Sigmoid colon (tissue), 7 donors: ENCODE measurements around the gene BAG2. TPM values are rescaled to one million over a fixed set of nuclear protein-coding genes. Genes with fewer than 3 reads are reported as not detected.

Experiments used
- DNase-seq: peaks from one replicate; pipeline ENCODE4 v3.0.0-alpha.2; 2019
- H3K27ac ChIP-seq, 4 donors: fragments of 200-600 bp; sonication (generic); one replicate each; pipeline ENCODE4 v1.5.1; 2016 to 2019; ENCODE audit warnings: mild to moderate bottlenecking in 1 of 4
- H3K27me3 ChIP-seq, 3 donors: fragments of 200-600 bp; sonication (generic); one replicate each; pipeline ENCODE4 v1.5.1; 2019; ENCODE audit warnings: mild to moderate bottlenecking in 1 of 3
- H3K36me3 ChIP-seq, 4 donors: fragments of 200-600 bp; sonication (generic); one replicate each; pipeline ENCODE4 v1.5.1; 2016 to 2019
- H3K4me1 ChIP-seq, 4 donors: fragments of 200-600 bp; sonication (generic); one replicate each; pipeline ENCODE4 v1.5.1; 2017 to 2019
- H3K4me3 ChIP-seq, 4 donors: fragments of 200-600 bp; sonication (generic); one replicate each; pipeline ENCODE4 v1.5.1; 2017 to 2019; ENCODE audit warnings: mild to moderate bottlenecking in 2 of 4, moderate library complexity in 1 of 4
- H3K9me3 ChIP-seq, 4 donors: fragments of 200-600 bp in 3 of 4; sonication (generic) in 3 of 4; one replicate each; pipeline versions ENCODE4 v1.5.1 to v1.6.1; 2013 to 2019
- EP300 ChIP-seq, 4 donors: sonication (generic); formaldehyde crosslinking; IDR thresholded peaks; one replicate each; pipeline ENCODE4 v1.6.1; 2017; ENCODE audit warnings: antibody characterized with exemption in 4 of 4
- POLR2A ChIP-seq, 2 donors: fragments of 450-650 bp; IDR thresholded peaks; one replicate each; pipeline ENCODE4 v1.6.1; 2016; ENCODE audit warnings: antibody characterized with exemption in 2 of 2, mild to moderate bottlenecking in 2 of 2, moderate library complexity in 2 of 2
- POLR2AphosphoS5 ChIP-seq, 4 donors: sonication (generic); formaldehyde crosslinking; IDR thresholded peaks; one replicate each; pipeline ENCODE4 v1.6.1; 2017; ENCODE audit warnings: antibody characterized with exemption in 4 of 4
- WGBS, 2 donors: extraction: QIAGEN DNeasy Blood & Tissue Kit; methylation state at CpG; one replicate each; pipeline ENCODE4 v1.1.7; 2013; 5-methylcytosine and 5-hydroxymethylcytosine counted together
- intact Hi-C: fragments of 100-400 bp; cut with DNase I; formaldehyde crosslinking; loops from one replicate; pipeline ENCODE4 v1.15.1; 2023
- polyA plus RNA-seq, 3 donors: library from polyadenylated mRNA; stranded (reverse); fragments of 200-250 nt; gene quantifications; one replicate each; pipeline ENCODE4 v1.2.3, GENCODE V29; 2013
- total RNA-seq, 4 donors: library from RNA; depleted of rRNA; stranded (reverse); fragments of >200 nt; gene quantifications; one replicate each; pipeline ENCODE4 v1.1.0, GENCODE V29; 2016
- TF ChIP-seq, protein P1 (sequence below), 4 experiments: fragments of 450-650 bp in 3 of 4; fragments of 200-600 bp in 1 of 4; IDR thresholded peaks; one replicate each; pipeline ENCODE4 v1.5.1; 2016 to 2019; ENCODE audit warnings: antibody characterized with exemption in 4 of 4, mild to moderate bottlenecking in 3 of 4, moderate library complexity in 2 of 4
- donor health status: healthy with polysubstance abuse.
- donor health status: Bipolar disorder and iron deficiency.
- donor health status: healthy.

BAG2 gene
- total and polyA plus RNA-seq, 7 donors: 0.92 to 74.5 (median 55.6) TPM

DNA sequence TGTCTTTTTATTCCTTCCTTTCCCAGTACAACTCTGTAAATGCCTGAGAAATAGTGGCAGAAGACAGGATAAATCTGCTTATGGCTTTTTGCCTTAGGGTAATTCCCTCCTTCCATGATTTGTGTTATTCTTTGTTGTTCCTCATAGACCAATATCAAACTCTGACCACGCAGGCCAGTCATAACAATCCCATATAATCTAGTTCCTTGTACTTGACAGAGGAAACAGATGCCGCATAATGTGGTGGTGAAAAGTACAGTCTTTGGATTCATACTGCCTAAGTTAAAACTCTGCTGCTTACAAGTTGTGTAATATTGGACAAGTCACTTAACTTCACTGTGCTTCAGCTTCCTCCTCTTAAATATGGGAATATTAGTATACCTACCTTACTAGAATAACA, 8.2 kb upstream of the BAG2 start:
- WGBS, 2 donors: 96 to 98% methylated on average over 2 of the region's 2 CpGs
- TF ChIP-seq POLR2AphosphoS5 (IDR thresholded peaks at IDR 0.05): no peak
- peaks cover 0 to 77% (median 5%) of the 10 kb centered on the region in 4 donors for H3K36me3 ChIP-seq
- no peak overlapping the region for H3K4me3 ChIP-seq
- no peaks in the 10 kb centered on the region for H3K4me1 ChIP-seq
- no peak for DNase-seq
- no peaks in the 10 kb centered on the region for H3K27me3 ChIP-seq
- H3K9me3 ChIP-seq: peaks cover 0 to 5% (median 0%) of the 10 kb centered on the region in 4 donors
- no peak overlapping the region for H3K27ac ChIP-seq
- intact Hi-C loops: no loop called here

DNA sequence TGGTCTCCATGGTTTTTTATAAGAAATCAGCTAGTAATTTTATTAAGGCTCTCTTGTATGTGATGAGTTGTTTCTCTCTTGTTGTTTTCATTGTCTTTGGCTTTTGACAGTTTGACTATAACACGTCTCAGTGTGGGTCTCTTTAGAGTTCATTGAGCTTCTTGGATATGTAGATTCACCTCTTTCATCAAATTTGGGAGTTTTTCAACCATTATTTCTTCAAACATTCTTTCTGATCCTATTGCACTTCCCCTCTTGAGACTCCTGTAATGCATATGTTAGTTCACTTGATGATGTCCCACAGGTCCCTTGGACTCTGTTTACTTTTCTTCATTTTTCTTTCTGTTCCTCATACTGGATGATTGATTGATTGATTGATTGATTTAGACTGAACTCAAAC, 7.0 kb upstream of the BAG2 start:
- 96 to 98% methylated on average over 1 of the region's 1 CpG for WGBS, 2 donors
- no peak for DNase-seq
- no peak for TF ChIP-seq EP300 (IDR thresholded peaks at IDR 0.05)
- TF ChIP-seq, protein P1, sequence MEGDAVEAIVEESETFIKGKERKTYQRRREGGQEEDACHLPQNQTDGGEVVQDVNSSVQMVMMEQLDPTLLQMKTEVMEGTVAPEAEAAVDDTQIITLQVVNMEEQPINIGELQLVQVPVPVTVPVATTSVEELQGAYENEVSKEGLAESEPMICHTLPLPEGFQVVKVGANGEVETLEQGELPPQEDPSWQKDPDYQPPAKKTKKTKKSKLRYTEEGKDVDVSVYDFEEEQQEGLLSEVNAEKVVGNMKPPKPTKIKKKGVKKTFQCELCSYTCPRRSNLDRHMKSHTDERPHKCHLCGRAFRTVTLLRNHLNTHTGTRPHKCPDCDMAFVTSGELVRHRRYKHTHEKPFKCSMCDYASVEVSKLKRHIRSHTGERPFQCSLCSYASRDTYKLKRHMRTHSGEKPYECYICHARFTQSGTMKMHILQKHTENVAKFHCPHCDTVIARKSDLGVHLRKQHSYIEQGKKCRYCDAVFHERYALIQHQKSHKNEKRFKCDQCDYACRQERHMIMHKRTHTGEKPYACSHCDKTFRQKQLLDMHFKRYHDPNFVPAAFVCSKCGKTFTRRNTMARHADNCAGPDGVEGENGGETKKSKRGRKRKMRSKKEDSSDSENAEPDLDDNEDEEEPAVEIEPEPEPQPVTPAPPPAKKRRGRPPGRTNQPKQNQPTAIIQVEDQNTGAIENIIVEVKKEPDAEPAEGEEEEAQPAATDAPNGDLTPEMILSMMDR (IDR thresholded peaks at IDR 0.05): no peak
- no peak for TF ChIP-seq POLR2AphosphoS5 (IDR thresholded peaks at IDR 0.05)
- TF ChIP-seq POLR2A (IDR thresholded peaks at IDR 0.05): no peak
- no peaks in the 10 kb centered on the region for H3K4me1 ChIP-seq
- H3K9me3 ChIP-seq: peaks cover 0 to 5% (median 0%) of the 10 kb centered on the region in 4 donors
- peaks cover 0 to 81% (median 5%) of the 10 kb centered on the region in 4 donors for H3K36me3 ChIP-seq
- no peak overlapping the region for H3K27ac ChIP-seq
- no peak overlapping the region for H3K4me3 ChIP-seq
- intact Hi-C loops: no loop called here
- no peaks in the 10 kb centered on the region for H3K27me3 ChIP-seq

DNA sequence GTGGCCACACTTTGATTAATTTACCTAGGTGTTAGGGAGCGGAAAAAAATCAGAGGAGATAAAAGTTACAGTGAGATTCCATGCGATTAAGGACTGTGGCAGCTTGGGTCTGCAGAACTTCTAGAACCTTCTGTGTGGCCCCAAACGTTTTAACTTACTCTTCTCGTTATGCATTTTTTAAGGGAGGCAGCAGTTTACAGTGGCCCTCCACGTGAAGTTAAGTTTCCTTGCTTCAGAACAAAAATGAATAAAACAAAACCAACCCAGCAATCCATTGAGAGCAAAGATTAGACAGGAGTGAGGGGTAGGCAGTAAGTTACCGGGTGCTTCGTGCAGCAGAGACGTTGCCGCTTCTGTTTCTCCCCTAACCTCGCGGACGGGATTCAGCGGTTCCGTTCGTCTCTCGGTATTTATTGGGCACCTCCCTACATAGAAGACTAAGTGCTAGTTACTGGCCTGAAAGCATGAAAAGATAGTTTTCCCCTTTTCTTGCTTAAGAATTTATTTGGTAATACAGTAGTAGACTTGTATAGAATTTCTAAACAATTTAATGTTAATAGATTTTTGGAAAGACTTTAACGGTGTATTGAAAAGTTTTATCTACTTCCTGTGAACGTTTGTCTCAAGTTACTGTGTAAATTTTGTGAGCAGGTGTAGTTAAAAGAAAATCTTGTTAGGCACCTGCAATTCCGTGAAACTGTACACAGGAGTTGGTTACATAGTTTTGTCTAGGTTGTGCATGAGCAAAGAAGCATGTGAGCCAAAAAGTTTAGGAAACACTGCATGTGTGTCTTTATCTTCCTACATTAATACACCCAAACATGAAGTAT, 1.1 kb downstream of the BAG2 start:
- 2 to 10% methylated on average over 19 of the region's 19 CpGs for WGBS, 2 donors
- peak overlapping the region; percentile 65 to 88 (median 74) for H3K4me3 ChIP-seq
- DNase-seq: no peak
- H3K4me1 ChIP-seq: peaks cover 0 to 42% (median 36%) of the 10 kb centered on the region in 4 donors
- no peaks in the 10 kb centered on the region for H3K27me3 ChIP-seq
- TF ChIP-seq EP300 (IDR thresholded peaks at IDR 0.05) (peak in 1 of 4 donors; percentile 8), POLR2AphosphoS5 (IDR thresholded peaks at IDR 0.05) (peak in 1 of 4 donors; percentile 7)
- TF ChIP-seq, protein P1 (IDR thresholded peaks at IDR 0.05): no peak
- H3K36me3 ChIP-seq: peaks cover 0 to 13% (median 0%) of the 10 kb centered on the region in 4 donors
- H3K27ac ChIP-seq: peak overlapping the region; percentile 89 to 99 (median 92)
- intact Hi-C loops: loop anchor here (2.0 to 5.0 kb wide), 4 partner anchors 48 to 271 kb away; partner anchors contain the start of gene ZNF451
- H3K9me3 ChIP-seq: no peaks in the 10 kb centered on the region

DNA sequence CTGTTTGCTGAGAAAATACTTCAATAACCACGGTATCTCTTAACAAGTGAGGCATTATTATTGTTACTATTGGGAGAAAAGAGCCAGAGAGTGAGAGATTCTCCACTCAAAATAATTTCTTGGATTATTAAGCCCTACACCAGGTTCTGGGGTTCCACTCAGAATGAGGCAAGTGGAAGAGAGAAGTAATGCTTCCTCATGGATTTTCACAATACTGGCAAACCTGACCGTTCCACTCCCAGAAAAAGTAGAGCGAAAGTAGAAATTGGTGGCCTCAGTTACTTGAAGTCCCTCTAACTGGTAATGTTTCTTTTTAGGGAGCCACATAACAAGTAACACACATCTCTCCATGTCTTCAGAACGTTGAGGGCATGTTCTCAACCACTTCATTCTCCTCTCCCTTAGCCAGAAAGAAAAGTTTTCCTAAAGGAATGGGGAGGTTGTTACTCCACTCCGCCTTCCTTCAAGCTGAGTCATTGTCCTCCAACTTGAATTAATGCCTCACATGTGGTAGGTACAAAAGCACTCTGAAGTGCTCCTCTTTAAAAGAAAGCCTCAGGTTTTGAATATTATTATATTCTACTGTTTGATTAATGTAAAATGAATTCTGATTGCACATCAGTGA, 1.9 kb downstream of the BAG2 start:
- Histone ChIP-seq H3K4me1 (peaks cover 0 to 49% (median 43%) of the 10 kb centered on the region in 4 donors), H3K27ac (peak overlapping the region; percentile 89 to 99 (median 92)), H3K27me3 (no peaks in the 10 kb centered on the region), H3K4me3 (peak overlapping the region; percentile 65 to 88 (median 74)), H3K9me3 (no peaks in the 10 kb centered on the region), H3K36me3 (peaks cover 0 to 6% (median 0%) of the 10 kb centered on the region in 4 donors)
- intact Hi-C loops: loop anchor here (2.0 to 5.0 kb wide), 4 partner anchors 47 to 272 kb away; partner anchors contain the start of gene ZNF451
- DNase-seq: no peak
- TF ChIP-seq EP300 (IDR thresholded peaks at IDR 0.05) (no peak), POLR2A (IDR thresholded peaks at IDR 0.05) (peak in 1 of 2 donors; percentile 37), POLR2AphosphoS5 (IDR thresholded peaks at IDR 0.05) (peak; percentile 75 to 89 (median 82))
- TF ChIP-seq, protein P1 (IDR thresholded peaks at IDR 0.05): no peak
- WGBS, 2 donors: 69 to 70% methylated on average over 5 of the region's 5 CpGs

DNA sequence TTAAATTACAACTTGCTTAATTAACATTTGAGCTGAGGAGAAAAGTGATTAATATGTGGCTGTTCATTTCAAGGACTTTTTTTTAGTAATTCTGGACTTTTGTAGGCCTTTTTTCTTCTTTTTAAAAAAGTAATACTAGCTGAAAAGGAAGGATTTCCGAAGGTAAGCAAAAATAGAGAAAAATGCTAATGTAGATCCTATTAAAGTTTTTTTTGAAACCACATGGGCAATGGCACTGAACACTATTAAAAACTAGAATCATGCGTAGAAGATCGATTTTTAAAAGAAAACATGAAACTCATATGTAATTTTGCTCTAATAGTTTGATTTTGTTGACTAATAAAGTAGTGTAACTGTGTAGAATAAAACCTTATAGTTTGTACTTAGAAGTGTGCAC, 2.4 kb downstream of the BAG2 start:
- TF ChIP-seq, protein P1 (IDR thresholded peaks at IDR 0.05): no peak
- TF ChIP-seq EP300 (IDR thresholded peaks at IDR 0.05): no peak
- TF ChIP-seq POLR2A (IDR thresholded peaks at IDR 0.05): no peak
- TF ChIP-seq POLR2AphosphoS5 (IDR thresholded peaks at IDR 0.05): no peak
- DNase-seq: no peak
- peak overlapping the region; percentile 65 to 88 (median 74) for H3K4me3 ChIP-seq
- H3K27me3 ChIP-seq: no peaks in the 10 kb centered on the region
- H3K36me3 ChIP-seq: peaks cover 0 to 6% (median 0%) of the 10 kb centered on the region in 4 donors
- peak overlapping the region; percentile 89 to 99 (median 92) for H3K27ac ChIP-seq
- 91 to 93% methylated on average over 3 of the region's 3 CpGs for WGBS, 2 donors
- no peaks in the 10 kb centered on the region for H3K9me3 ChIP-seq
- intact Hi-C loops: loop anchor here (5.0 kb wide), 2 partner anchors 82 to 272 kb away; partner anchors contain the start of gene ZNF451
- peaks cover 0 to 52% (median 47%) of the 10 kb centered on the region in 4 donors for H3K4me1 ChIP-seq
